Activated CD8-positive, alpha-beta memory T cell treated with anti-CD3 and anti-CD28 coated beads for 4 hours (primary cell): ENCODE data around the gene RNF207.
"Not testable (repeated sequence)": the region's sequence is repeated elsewhere in the genome, so short reads cannot be mapped to it uniquely, and the experiment has no call there.

Experiments used
- DNase-seq, 2 donors: peaks; one replicate each; pipeline ENCODE4 v3.0.0-alpha.2; 2020; ENCODE audit warnings: low read depth in 2 of 2

RNF207 gene

DNA sequence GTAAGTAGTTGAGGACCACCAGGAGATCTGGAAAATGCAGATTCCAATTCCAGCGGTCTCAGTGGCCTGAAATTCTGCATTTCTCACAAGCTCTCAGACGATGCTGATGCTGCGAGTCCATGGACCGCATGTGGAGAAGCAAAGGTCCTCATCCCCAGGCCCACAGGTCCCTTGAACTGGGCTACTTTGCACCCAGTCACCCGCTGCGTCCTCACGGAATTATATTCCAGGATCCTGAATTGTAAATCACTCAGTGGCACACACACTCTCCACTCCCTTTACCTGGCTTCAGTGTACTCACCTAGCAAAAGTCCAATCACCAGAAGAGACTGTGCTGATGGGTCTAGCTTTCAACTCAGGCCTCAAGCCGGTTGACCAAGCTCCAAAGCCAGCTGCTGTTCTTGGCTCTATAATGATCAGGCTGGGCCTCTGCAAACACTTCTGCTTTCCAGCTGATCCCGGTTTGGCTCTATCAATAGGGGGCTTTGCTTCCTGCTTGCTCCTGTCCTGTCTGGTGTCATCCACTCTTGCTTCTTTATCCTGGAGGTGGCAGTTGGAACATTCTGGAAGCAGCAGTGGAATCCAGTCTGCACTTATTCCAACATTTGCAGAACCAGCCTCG, 5.6 kb upstream of the RNF207 start:
- no peak for DNase-seq

DNA sequence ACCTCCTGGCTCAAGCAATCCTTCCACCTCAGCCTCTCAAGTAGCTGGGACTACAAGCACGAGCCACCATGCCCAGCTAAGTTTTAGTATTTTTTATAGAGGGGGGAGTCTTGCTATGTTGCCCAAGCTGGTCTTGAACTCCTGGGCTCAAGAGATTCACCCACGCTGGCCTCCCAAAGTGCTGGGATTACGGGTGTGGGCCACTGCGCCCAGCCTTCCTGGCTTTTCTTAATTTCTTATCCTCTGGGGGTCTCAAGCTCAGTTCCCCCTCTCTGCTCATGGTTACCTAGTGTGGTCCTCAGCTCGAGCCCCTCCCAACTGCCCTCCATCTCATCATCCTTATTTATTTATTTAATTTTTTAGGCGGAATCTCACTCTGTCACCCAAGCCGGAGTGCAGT, 3.7 kb upstream of the RNF207 start:
- DNase-seq = no peak

DNA sequence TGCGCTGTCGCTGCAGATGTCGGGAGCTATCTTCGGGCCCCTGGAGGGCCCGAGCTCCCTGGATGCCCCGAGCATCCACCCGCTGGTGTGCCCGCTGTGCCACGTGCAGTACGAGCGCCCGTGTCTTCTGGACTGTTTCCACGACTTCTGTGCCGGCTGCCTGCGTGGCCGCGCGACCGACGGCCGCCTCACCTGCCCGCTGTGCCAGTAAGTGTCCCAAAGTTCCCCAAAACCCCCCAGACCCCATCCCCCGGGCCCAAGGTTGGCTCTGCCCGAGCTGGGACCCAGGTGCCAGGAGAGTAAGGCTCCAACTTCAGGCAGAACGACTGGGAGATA, 569 bp downstream of the RNF207 start:
- DNase-seq = no peak

DNA sequence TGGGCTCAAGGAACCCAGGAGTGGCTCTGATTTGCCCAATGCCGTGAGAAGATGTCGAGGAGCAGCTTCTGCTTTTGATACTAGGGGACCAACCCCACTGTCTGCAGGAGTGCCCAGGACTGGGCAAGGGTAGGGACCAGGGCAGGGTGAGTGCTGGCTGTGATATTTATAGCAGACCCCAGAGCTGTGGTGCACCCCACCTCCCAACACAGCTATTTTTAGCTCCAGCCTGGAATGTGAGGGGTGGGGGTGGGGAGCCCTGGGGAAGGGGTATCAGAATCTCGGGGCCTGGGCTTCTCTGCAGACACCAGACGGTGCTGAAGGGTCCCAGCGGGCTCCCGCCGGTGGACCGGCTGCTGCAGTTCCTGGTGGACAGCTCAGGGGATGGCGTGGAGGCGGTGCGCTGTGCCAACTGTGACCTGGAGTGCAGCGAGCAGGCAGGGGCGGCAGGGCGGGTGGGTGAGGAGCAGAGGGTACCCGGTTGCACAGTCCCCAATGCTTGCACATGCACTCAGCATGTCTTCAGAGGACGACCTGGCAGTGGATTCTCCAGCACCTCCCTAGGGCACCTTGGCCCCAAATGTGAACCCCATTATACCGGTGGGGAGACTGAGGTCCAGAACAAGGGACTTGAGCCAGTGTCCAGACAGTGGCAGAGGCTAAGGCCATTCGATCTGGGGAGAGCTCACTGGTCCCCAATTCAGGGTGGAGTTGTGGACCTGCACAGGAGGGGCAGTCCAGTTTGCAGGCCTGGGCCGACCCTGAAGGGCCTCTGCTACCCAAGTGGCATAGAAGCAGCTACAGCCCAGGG, 1.4 kb downstream of the RNF207 start:
- no peak for DNase-seq

DNA sequence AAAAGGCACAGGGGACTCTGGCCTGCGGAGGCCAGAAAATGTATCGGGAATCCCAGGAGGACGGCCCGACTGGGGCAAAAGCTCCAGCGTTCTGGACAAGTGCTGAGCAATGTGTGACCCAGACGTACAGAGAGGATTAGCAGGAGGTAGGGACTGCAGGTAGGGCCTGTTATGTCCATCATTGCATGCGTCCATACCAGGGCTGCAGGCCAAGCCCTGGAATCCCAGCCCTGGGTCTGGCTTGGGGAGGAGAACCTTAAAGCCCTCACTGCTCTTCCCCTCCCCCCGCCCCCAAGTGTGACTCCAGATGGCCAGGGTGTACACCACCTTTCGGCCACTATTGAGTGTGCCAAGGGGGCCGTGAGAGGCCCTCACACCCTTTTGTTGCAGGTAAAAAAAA, 2.0 kb downstream of the RNF207 start:
- no peak for DNase-seq

DNA sequence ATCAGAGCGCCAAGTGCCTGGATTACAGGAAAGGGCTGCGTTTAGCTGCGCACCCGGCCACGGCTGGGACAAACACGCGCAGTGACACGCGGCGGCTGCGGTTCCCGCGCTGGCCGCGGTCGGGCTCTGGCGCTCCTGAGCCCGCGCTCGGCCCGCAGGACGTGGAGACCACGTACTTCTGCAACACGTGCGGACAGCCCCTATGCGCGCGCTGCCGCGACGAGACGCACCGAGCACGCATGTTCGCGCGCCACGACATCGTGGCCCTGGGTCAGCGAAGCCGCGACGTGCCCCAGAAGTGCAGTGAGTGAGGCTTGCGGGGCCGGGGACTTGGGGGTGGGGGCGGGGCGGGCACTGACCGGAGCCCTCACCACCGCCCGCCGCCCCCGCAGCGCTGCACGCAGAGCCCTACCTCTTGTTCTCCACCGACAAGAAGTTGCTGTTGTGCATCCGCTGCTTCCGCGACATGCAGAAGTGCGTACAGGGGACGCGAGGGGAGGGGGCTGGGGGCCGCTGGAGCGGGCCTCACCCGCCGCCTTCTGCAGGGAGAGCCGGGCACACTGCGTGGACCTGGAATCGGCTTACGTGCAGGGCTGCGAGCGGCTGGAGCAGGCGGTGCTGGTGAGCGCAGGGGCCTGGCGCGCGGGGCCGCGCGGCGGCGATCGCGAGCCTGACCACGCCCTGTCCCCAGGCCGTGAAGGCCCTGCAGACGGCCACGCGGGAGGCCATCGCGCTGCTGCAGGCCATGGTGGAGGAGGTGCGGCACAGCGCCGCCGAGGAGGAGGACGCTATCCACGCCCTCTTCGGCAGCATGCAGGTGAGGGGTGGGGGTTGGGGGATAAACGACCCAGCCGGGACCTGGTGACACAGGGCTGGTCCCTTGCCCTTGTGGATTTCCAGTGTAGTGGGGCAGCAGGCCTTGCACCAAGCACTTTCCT, 3.1 kb downstream of the RNF207 start:
- DNase-seq = no peak

DNA sequence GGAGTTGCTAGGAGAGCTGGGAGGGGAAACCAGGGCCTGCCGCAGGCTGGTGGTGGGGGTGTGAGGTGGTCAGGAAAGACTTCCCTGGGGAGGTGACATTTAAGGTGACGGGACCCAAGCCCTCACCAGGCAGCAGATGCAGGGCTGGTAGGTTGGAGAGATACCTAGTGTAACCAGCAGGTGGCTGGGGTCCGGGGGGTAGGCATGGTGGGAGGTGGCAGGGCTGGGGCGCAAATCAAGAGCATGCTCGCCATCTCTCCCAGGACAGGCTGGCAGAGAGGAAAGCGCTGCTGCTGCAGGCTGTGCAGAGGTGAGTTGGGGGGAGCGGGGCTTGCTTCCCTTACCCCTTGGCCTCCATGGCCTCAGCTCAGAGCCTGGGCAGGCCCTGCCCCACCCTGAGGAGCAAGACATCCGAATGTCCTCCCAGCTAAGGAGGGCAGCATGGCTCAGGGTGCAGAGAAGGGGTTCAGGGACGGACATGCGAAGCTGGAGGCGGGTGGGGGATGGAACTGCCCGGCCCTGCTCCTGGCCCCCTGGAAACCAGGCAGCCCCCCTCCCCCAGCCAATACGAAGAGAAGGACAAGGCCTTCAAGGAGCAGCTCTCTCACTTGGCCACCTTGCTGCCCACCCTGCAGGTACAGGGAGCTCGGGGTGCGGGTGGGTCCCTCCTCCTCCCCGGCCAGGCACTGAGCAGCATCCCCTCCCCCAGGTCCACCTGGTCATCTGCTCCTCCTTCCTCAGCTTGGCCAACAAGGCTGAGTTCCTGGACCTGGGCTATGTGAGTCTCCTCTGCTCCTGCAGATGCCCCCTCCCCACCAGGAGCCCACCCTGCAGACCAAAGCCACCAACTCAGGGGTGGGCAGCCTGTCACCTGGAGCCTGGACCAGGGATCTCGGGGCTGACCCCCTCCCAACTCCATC, 4.0 kb downstream of the RNF207 start:
- DNase-seq = no peak

DNA sequence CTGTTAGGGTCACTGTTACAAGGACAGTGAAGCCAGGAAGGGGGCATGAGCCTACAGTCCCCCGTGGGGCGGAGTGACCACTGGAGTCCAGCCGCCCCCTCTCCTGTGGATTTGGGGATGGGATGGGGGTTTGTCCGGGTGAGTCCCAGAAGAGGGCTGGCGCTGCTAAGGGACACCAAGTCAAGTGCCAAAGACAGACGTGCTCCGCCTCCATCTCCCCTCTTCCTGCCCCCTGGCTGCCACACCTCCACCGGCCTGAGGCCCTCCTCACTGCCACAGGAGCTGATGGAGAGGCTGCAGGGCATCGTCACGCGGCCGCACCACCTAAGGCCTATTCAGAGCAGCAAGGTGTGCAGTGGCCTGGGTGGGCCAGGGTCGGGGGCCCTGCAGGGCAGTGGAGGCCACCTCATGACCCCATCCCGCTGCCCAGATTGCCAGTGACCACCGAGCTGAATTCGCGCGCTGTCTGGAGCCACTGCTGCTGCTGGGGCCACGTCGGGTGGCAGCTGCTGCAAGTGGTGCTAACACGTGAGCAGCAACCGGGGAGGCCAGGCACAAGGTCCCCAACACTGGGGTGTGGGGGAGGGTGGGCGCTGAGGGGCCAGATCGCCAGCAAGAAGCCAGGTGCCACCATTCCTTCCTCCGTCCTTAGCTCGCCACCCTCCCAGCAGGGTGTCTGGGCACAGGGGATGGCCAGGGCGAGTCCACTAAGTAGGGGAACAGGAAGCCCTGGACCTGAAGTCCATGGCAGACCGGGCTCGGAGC, 4.9 kb downstream of the RNF207 start:
- no peak for DNase-seq

DNA sequence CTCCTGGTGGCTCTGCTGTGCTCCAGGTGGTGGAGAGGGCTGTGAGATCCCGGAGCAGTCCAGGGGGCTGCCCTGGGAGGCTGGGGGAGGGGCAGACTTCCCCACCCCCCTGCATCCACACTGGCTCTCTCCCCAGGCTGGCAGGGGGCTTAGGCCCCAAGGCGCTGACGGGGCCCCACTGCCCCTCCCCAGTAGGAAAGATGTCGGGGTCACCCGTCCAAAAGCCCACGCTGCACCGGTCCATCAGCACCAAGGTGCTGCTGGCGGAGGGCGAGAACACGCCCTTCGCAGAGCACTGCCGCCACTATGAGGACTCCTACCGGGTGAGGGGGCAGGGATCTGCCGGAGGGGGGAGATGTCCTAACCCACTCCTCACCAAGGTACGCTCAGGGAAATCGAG, 5.8 kb downstream of the RNF207 start:
- no peak for DNase-seq

DNA sequence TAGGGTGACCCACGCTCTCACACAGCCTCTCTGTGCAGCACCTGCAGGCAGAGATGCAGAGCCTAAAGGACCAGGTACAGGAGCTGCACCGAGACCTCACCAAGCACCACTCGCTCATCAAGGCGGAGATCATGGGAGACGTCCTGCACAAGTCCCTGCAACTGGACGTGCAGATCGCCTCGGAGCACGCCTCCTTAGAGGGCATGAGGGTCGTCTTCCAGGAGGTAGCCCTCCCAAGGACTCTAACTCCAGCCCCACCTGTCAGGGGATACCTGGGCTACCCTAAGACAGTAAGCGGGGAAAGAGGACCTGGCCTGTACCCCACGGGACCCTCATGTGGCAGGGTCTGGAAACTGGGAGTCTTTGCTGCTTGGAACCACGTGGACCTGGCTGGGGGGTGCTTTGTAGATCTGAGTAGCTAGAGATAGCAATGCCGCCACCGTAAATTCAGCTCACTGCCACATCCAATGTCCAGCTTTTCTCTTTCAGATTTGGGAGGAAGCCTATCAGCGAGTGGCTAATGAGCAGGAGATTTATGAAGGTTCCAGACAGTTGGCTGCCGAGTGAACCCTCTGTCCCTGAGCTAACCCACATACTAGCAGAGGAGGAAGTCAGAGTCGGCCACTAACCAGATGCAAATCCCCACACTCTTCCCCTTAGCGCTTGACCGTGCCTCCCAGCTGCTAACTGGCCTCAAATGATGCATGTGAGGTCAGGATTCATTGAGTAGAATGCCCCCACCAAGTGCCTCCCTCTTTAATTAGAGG, 6.5 kb downstream of the RNF207 start:
- no peak for DNase-seq

DNA sequence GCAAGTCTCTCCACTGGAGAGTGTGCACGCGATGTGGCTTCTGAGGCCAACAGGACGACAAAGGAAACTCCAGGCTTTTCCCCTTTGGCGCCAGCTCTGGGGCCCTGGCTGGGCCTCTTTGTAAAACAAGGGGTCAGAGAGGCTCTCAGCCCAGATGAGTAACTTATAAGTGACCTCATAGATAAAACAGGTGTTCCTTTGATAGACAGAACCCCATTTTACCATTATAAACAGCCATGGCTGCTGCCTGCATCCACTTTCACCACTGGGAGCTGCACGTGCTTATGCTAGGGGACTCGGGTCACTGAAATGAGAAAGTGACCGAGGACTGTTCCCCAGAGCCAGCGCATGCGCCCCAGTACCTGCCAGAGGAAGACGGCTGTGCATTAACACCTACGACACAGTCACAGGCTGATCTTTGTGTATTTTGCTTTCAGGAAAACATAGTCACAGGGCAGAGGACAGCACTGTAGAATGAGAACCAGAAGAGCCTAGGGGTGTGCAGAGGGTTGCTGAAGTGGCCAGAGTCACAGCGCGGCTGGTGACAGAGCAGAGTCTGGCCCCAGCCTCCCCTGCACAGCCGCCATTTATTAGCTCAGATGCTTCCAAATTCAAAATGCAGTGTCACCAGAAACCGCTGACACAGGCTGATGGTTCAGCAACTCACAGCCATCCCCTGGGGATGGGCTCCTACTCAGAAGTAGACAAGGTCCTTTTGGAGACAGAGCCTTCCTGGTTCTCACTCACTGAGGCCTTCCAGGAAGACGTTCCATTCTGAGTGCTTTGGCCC, 12.7 kb downstream of the RNF207 start:
- DNase-seq = no peak

DNA sequence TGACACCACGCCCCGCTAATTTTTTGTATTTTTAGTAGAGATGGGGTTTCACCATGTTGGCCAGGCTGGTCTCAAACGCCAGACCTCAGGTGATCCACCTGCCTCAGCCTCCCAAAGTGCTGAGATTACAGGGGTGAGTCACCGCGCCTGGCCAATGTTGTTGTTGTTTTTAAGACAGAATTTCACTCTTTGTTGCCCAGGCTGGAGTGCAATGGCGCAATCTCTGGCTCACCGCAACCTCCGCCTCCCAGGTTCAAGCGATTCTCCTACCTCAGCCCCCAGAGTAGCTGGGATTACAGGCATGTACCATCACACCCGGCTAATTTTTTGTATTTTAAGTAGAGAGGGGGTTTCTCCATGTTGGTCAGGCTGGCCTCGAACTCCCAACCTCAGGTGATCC, 13.7 kb downstream of the RNF207 start:
- not testable (repeated sequence) for DNase-seq

DNA sequence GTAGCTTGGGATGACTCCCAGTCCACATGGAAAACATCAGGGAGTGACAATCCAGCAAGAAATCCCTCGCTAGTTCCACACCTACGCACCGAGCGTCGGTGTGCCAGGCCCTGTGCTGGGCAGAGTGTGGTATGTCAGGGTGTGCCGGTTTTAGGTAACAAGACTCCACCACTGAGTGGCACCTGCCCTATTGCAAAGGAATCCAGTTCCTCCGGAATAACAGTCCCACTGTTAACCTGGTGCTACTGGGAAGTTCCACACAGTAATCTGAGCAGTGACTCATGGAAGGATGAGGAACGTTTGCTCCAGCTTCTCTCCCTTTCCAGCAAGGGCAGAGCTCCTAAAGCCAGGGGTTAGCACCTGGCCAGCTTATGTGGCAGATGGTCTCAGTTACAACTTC, 14.3 kb downstream of the RNF207 start:
- no peak for DNase-seq

DNA sequence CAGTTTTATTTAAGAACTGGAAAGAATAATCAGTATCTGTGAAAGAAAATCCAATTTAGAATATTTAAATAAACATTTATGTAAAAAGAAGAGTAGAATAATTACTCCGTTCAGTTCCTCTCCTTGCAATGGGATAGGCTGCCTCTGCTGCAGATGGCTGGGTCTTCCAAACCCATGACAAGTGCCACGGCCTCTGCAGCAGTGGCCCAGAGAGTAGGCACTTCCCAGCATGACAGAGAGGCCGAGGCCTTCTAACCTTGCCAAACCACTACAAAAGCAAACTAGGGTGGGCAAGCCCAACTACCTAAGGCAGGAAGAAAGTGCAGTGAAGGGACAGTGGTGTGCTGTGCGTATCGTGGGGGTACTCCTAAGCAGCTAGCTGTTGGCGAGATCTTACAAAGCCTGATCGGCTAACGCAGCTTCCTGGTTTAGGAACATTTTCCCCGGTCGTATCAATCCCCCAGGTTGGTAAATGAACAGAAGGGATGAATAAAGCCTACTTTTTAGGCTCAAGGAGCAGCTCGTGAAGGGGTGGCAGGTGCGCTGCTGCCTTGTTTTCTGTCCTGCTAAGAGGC, 15.4 kb downstream of the RNF207 start:
- DNase-seq = no peak

DNA sequence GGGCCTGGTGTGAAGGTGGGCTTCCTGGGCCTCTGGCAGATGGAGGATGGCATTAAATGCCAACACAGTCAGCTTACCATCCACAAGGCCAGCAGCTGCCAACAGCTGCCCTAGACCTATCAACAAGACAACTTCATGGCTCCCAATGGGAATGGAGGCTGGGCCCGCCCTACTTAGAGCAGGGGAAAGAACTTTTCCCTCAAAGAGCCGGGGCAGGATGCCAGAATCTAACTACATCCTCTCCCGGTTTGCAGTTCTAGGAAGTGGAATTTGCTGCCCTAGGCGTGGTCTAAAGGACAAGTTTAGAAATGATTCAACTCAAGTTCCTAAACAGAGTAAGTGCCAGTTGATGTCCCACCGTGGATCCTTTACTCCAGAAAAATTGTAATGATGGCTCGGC, 16.7 kb downstream of the RNF207 start:
- DNase-seq = no peak

DNA sequence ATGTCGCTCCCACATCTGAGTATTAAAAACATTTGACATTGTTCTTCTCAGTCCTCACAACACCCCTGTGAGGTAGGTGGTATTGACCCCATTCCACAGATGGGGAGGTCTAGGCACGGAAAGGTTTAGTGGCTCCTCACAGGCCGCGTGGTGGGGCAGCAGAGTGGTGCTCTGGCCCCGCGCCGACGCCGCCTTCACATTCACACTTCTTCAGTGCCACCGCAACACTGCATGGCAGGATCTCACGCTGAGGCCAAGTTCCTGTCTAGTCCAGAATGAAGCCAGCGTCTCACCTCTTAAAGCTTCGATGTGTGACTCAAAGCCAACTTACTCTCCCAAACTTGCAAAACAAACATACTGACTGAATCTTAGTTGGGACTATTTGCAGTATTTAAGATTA, 17.7 kb downstream of the RNF207 start:
- DNase-seq = no peak

DNA sequence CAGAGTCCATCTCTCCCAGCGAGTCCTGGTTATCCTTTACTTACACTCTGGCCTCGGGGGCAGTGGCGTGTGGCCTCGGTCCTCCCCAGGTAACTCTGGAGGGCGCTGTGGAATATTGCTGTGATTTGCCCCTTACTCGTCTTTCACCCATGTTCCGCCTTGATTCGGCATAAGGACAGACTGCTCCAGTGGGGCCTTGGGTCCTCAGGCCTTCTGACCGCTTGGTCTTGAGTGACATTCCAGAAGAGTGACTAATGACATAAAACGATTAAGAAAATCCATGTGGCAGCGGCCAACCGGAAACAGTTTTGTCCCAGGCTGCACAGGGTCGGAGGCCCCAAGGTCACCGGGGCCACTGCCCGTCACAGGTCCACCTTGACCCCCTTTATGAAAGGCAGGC, 18.8 kb downstream of the RNF207 start:
- DNase-seq = no peak

DNA sequence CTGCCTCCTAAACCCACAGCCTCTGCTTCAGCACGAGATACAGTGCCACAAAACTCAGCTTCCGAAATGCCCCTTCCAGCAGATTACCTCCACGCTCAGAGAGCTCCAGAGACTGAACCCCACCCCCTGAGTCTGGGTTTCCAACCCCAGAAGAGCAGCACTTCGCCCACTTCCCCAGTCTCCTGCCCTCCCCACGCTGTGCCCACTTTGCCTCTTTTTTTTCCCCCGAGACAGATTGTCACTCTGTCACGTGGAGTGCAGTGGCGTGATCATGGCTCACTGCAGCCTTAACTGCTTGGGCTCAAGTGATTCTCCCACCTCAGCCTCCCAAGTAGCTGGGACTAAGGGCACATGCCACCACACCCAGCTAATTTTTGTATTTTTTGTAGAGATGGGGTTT, 19.7 kb downstream of the RNF207 start:
- DNase-seq = no peak

DNA sequence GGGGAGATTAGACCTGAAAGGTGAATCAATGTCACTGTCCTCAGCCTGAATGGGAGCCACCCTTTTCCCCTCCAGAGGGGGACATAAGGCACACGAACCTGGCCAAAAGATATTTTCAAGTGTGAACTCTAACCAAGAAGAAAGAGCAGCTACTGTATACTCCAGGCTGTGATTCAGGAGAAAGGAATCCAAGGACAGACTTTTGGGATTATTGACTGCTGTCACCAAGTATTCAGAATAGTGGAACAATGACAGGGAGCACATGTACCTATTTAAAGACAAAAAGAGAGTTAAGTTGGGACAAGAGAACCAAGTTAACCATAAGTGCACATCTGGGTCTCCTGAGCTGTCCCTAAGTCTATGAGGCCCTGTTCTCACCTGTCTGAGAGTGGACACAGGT, 27.5 kb downstream of the RNF207 start:
- no peak for DNase-seq
